ENCODE results near the gene TGFBR3.

GRCh38 chr1:91814448-91814847 is 71.5 kb downstream of the TGFBR3 start:
- TF ChIP-seq POLR2A (IDR thresholded peaks at IDR 0.05; ENCODE audit: low read depth, low read length): no peak
- TF ChIP-seq POLR2AphosphoS5 (IDR thresholded peaks at IDR 0.05; ENCODE audit: low read depth, low read length): no peak
- no peak for TF ChIP-seq TAF1 (IDR thresholded peaks at IDR 0.05; ENCODE audit: borderline replicate concordance, low read depth, low read length)
